Astrocyte of the cerebellum (primary cell): Measurements from ENCODE around the gene PPP1R7.

ENCODE experiments used
- DNase-seq: peaks from one replicate; pipeline ENCODE4 v3.0.0-alpha.2; 2011; ENCODE audit warnings: low read depth
- H3K4me3 ChIP-seq: 2 replicates; pipeline ENCODE4 v1.5.1; 2011; ENCODE audit warnings: mild to moderate bottlenecking, low read depth, low read length, moderate library complexity
- CTCF ChIP-seq: IDR thresholded peaks from 2 replicates; pipeline ENCODE4 v1.5.1; 2012; ENCODE audit warnings: low read length, low read depth, moderate library complexity, mild to moderate bottlenecking; ENCODE audit errors: missing control alignments
- in situ Hi-C: cut with HindIII; loops from 2 replicates; pipeline ENCODE4 v1.10.0; 2017; ENCODE audit warnings: low sequenced_read_pairs

PPP1R7 gene

GRCh38 chr2:241224018-241224850 lies 74.0 kb downstream of the PPP1R7 start:
- no peak for TF ChIP-seq CTCF
- H3K4me3 ChIP-seq = no peak overlapping the region
- DNase-seq = no peak
- in situ Hi-C loops = loop anchor here (10.0 kb wide), 1 partner anchor 61 kb away; no protein-coding TSS in a partner anchor

- no peak for DNase-seq
- H3K4me3 ChIP-seq = no peak overlapping the region
- in situ Hi-C loops = loop anchor here (10.0 kb wide), 1 partner anchor 60 kb away; no protein-coding TSS in a partner anchor
- TF ChIP-seq CTCF = no peak
These were observed 74.7 kb downstream of the PPP1R7 start for GRCh38 chr2:241224851-241225438.

GRCh38 chr2:241225545-241225944 lies 75.3 kb downstream of the PPP1R7 start:
- in situ Hi-C loops = loop anchor here (10.0 kb wide), 1 partner anchor 59 kb away; no protein-coding TSS in a partner anchor
- H3K4me3 ChIP-seq = no peak overlapping the region
- no peak for TF ChIP-seq CTCF
- no peak for DNase-seq

GRCh38 chr2:241225983-241226382 lies 75.7 kb downstream of the PPP1R7 start:
- DNase-seq = no peak
- in situ Hi-C loops = loop anchor here (10.0 kb wide), 1 partner anchor 59 kb away; no protein-coding TSS in a partner anchor
- H3K4me3 ChIP-seq = no peak overlapping the region
- TF ChIP-seq CTCF = no peak

GRCh38 chr2:241226723-241227572 lies 76.7 kb downstream of the PPP1R7 start:
- DNase-seq = no peak
- TF ChIP-seq CTCF = no peak
- no peak overlapping the region for H3K4me3 ChIP-seq
- in situ Hi-C loops = loop anchor here (10.0 kb wide), 1 partner anchor 58 kb away; no protein-coding TSS in a partner anchor

- no peak for TF ChIP-seq CTCF
- DNase-seq = no peak
- in situ Hi-C loops = loop anchor here (10.0 kb wide), 1 partner anchor 57 kb away; no protein-coding TSS in a partner anchor
- H3K4me3 ChIP-seq = no peak overlapping the region
These were observed 77.3 kb downstream of the PPP1R7 start for GRCh38 chr2:241227594-241227993.
